ENCODE measurements around the gene KIF3A. TPM values are rescaled to one million over a fixed set of nuclear protein-coding genes. Genes with fewer than 3 reads are reported as not detected.

The KIF3A gene
- total and polyA plus RNA-seq, 2 experiments from 2014 or later = 11.2 to 19.7 TPM

- TF ChIP-seq ZNF462 (CRISPR knock-in tag; IDR thresholded peaks at IDR 0.05) = no peak
- no peak for TF ChIP-seq NANOG (IDR thresholded peaks at IDR 0.05; ENCODE audit: borderline replicate concordance)
- TF ChIP-seq JUNB (IDR thresholded peaks at IDR 0.05; ENCODE audit: unreplicated experiment) = no peak
- TF ChIP-seq STAT1 (IDR thresholded peaks at IDR 0.05; ENCODE audit: unreplicated experiment) = no peak
- no peak for TF ChIP-seq POLR2AphosphoS5 (IDR thresholded peaks at IDR 0.05; ENCODE audit: low read depth)
- no peak for TF ChIP-seq EZH2 (IDR thresholded peaks at IDR 0.05; ENCODE audit: low read depth, unreplicated experiment)
- TF ChIP-seq ZNF114 (CRISPR knock-in tag; IDR thresholded peaks at IDR 0.05) = no peak
- TF ChIP-seq REST (IDR thresholded peaks at IDR 0.05; ENCODE audit: unreplicated experiment) = no peak
Measured at GRCh38 chr5:132754111-132754510, 16.8 kb upstream of the KIF3A start (continued).
